Activated effector memory CD4-positive, alpha-beta T cell treated with anti-CD3 and anti-CD28 coated beads, Interleukin-2, amount 50 U/mL, for 16 hours (primary cell): Measurements from ENCODE around the gene ZNF626.
A peak's percentile ranks its signal among the peaks of the same experiment; 100 is the strongest.
"Not testable (repeated sequence)": the region's sequence is repeated elsewhere in the genome, so short reads cannot be mapped to it uniquely, and the experiment has no call there.

Source experiments
- DNase-seq: peaks from one replicate; pipeline ENCODE4 v3.0.0-alpha.2; 2020

Gene ZNF626

GRCh38 chr19:20661150-20661819, at the start of gene ZNF626:
ZNF626 (minus strand) TSS chr19:20661571; CDS start chr19:20661446, 125 bp downstream.
- DNase-seq, result peak; percentile 95

DNA sequence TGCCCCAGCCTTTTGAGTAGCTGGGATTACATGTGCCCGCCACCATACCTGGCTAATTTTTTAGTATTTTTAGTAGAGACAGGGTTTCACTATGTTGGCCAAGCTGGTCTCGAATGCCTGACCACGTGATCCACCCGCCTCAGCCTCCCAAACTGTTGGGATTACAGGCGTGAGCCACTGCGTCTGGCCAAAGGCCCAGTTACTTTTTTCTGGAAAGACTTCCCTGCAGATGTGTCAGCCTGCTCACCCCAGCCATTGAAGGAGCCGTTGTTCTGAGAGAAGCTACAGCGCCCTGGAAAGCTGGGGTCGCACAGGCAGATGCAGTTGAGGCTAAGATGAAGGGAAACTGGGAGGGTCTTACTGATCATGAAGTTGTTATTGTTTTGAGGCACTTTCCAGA, 7.9 kb upstream of the ZNF626 start:
- no peak for DNase-seq

- no peak for DNase-seq
Measured at GRCh38 chr19:20667281-20667680, 5.9 kb upstream of the ZNF626 start.

DNA sequence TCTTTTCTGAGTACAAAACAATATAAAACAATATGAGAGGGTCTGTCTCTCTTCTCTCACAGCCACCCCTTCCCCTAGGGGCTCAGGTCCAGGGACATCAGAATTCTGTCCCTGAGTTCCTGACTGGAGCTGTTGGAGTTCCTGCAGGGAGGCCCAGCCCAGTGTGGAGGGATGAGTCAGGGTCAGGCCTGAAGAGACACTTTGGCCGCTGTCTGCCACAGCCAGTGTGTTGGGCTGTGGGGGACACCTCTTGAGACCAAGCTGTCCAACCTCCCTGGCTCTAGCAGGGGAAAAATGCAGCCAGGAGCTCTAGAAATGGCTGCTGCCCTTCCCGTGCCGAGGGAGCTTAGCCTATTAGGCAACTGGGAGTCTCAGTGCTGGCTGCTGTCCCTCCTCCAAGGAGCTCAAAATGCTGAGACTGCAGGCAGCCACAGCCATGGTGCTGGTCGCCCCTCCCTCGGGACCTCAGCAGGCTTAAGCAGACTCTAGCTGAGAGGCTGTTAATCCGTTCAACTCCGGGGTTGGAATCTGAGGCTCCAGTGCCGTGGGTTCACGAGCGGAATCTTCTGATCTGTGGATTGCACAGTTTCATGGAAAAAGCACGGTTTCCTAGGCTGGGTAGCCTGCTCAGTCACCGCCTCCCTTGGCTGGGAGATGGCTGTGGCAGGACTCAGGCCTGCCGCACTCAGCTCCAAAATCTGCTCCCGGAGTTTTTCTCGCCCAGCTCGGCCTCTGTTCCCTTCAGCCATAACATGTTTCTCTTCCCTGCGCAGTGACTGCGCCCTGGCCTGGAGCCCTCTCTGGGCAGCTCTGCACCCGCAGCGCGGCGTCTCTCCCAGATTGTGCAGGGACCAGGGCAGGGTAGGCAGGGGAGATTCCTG, 3.8 kb upstream of the ZNF626 start:
- no peak for DNase-seq

DNA sequence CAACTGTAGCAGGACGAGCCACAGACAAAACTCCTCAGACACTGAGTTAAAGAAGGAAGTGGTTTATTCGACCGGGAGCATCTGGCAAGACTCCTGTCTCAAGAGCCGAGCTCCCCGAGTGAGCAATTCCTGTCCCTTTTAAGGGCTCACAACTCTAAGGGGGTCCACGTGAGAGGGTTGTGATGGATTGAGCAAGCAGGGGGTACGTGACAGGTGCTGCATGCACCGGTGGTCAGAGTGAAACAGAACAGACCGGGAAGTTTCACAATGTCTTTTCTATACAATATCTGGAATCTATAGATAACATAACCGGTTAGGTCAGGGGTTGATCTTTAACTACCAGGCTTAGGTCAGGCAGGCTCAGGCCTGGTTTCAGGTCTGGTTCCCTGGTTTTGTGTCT, 3.1 kb upstream of the ZNF626 start:
- DNase-seq, result not testable (repeated sequence)

DNA sequence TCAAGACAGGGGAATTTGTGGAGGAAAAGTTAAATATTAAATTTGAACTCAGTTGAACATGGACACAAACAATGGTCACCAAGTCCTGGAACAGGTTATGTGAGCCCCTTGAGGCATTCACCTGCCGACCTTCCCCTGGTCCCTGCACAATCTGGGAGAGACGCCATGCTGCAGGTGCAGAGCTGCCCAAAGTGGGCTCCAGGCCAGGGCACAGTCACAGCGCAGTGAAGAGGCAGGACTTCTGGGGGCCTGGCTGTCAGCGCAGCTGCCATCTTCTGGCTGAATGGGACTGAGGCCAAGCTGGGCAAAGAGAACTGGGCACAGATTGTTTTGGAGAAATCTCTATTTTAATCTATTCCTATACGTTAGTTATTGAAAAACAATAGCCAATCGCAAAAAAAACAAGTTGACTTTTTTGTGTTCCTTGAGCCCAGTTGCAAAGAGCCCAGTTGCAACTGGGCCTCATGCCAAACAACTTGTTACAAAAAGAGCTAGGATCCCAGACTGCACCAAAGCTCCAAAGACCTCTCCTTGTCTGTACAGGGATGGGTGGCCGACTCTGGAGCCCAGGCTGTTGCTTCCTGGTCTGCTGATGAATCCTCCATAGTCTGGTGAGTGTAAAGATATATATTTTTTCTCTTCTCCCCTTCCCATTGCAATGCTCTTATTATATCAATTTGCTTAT, 1.2 kb upstream of the ZNF626 start:
- DNase-seq, result no peak

GRCh38 chr19:20660473-20661140, 764 bp downstream of the ZNF626 start:
- DNase-seq, result no peak

- no peak for DNase-seq
Measured at GRCh38 chr19:20640545-20640944, 20.8 kb downstream of the ZNF626 start.

- no peak for DNase-seq
Measured at GRCh38 chr19:20640023-20640422, 21.3 kb downstream of the ZNF626 start.

GRCh38 chr19:20624560-20624959, 36.8 kb downstream of the ZNF626 start:
- not testable (repeated sequence) for DNase-seq

DNA sequence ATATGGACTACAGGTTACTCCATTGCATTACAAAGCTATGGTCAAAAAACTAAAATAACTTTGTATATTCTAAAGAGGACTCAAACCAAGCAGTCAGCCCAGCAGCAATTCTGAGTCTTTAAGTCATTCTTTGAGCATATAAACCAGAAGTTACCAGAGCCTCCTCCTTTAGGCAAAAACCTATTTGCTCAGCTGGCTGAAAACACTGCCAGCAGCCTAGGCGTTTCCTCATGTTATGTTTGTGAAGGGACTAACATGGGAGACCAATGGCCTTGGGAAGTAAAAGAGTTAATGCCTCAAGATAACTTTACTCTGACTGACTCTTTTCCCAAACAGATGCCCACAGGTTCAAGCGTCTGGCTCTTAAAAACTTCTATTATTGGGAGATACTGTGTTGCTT, 45.3 kb downstream of the ZNF626 start:
- DNase-seq, result no peak

GRCh38 chr19:20614971-20615370, 46.4 kb downstream of the ZNF626 start:
- DNase-seq, result not testable (repeated sequence)

GRCh38 chr19:20612711-20613316, 48.6 kb downstream of the ZNF626 start:
- no peak for DNase-seq

- no peak for DNase-seq
Measured at GRCh38 chr19:20611866-20612265, 49.5 kb downstream of the ZNF626 start.

DNA sequence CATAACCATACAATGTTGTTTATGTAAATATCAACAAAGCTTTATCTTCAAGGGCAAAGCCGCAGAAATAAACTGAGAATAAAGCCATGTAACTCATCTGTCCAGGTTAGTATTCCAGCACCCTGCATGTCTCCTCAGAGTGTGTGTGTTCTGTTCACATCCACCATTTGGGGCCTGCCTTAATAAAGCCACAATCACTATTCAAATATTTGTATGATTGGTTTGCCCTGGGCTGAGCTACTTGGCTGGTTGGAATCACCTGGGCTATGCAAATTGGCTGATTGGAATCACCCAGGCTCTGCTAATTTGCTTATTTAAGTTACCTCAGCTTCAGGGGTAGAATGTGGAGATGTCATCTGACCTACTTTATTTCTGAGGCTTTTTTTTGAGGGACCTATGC, 53.4 kb downstream of the ZNF626 start:
- no peak for DNase-seq
